PC-3 (cell line): ENCODE measurements around the gene RXRA.

Experiments
- EZH2 ChIP-seq: fragments of 300-600 bp; sonication (generic); IDR thresholded peaks from one replicate; pipeline ENCODE4 v1.6.1; 2017; ENCODE audit warnings: antibody characterized with exemption, mild to moderate bottlenecking, low read length; ENCODE audit not compliant: unreplicated experiment
- TF ChIP-seq, protein P1 (sequence below): fragments of 300-600 bp; sonication (generic); conservative IDR thresholded peaks from 2 replicates; pipeline ENCODE4 v1.5.1; 2017; ENCODE audit warnings: antibody characterized with exemption, low read depth, mild to moderate bottlenecking, low read length

DNA sequence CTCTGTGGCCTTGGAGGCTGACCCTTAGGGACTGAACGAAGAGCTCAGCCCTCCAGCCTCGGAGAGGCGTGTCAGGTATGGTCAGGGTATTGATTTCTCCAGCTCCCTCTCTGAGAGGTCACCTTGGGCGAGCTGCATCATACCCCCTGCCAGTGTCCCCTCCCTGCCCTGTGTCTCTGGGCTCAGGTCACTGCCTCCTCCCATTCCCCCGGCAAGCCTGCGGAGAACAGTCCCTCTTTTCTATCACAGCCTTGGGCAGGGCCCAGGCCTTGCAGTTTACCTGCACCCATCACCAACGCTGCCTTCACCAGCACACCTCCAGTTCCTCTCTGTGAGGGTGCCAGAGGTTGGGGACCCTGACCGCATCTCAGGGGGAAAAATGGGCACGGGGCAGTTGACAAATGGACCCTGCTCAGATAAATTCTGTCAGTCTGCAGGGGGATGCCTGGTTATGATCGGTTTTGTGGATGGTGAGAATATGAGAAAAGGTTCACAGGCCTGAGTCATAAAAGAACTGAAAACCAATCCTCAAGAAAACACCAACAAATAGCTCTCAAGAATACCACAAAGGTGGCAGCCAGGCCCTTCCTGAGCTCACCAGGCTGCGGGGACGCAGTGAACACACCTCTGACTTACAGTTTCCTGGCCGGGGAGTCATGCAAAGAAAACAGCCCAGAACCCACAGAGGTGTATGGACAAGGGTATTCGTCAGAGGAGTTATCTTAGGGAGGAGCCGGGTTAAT, 24.7 kb upstream of the RXRA start:
- TF ChIP-seq, protein P1, sequence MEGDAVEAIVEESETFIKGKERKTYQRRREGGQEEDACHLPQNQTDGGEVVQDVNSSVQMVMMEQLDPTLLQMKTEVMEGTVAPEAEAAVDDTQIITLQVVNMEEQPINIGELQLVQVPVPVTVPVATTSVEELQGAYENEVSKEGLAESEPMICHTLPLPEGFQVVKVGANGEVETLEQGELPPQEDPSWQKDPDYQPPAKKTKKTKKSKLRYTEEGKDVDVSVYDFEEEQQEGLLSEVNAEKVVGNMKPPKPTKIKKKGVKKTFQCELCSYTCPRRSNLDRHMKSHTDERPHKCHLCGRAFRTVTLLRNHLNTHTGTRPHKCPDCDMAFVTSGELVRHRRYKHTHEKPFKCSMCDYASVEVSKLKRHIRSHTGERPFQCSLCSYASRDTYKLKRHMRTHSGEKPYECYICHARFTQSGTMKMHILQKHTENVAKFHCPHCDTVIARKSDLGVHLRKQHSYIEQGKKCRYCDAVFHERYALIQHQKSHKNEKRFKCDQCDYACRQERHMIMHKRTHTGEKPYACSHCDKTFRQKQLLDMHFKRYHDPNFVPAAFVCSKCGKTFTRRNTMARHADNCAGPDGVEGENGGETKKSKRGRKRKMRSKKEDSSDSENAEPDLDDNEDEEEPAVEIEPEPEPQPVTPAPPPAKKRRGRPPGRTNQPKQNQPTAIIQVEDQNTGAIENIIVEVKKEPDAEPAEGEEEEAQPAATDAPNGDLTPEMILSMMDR, result no peak
- no peak for TF ChIP-seq EZH2
